HG03060 (cell line): Measurements from ENCODE around the gene LARGE1.
"Not testable (repeated sequence)": the region's sequence is repeated elsewhere in the genome, so short reads cannot be mapped to it uniquely, and the experiment has no call there.

ENCODE experiments used
- ATAC-seq: cut with Tn5 transposase; IDR thresholded peaks from one replicate; pipeline ENCODE4 v1.9.1; 2021; ENCODE audit warnings: low read depth, moderate number of reproducible peaks; ENCODE audit not compliant: unreplicated experiment

Gene LARGE1

GRCh38 chr22:33400891-33401290 is 519.4 kb downstream of the LARGE1 start:
- ATAC-seq: no peak

GRCh38 chr22:33400061-33400840 is 520.0 kb downstream of the LARGE1 start:
- no peak for ATAC-seq

- no peak for ATAC-seq
Measured at GRCh38 chr22:33397381-33397907, 522.8 kb downstream of the LARGE1 start.

DNA sequence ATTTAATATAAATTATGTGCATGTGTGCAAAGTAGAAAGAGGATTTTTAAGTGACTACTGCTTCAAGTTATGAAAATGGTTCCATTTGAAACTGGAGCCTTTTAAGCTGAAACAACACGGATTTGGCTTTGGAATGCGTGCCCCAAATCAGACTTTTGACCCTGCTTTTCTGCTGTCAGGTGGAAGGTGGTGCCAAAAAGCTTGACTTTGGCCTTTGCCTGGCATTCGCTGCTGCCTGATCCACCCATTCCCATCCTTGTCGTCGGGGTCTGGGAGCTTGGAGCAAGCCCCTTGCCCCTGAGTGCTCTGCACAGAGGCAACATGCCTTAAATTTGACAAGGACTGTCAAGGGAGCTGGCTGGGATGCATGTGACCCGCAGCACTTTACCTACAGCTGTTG is 526.8 kb downstream of the LARGE1 start:
- no peak for ATAC-seq

- ATAC-seq: no peak
Measured at GRCh38 chr22:33391298-33391697, 529.0 kb downstream of the LARGE1 start.

- no peak for ATAC-seq
Measured at GRCh38 chr22:33389936-33390335, 530.3 kb downstream of the LARGE1 start.

- ATAC-seq: no peak
Measured at GRCh38 chr22:33386270-33386669, 534.0 kb downstream of the LARGE1 start.

DNA sequence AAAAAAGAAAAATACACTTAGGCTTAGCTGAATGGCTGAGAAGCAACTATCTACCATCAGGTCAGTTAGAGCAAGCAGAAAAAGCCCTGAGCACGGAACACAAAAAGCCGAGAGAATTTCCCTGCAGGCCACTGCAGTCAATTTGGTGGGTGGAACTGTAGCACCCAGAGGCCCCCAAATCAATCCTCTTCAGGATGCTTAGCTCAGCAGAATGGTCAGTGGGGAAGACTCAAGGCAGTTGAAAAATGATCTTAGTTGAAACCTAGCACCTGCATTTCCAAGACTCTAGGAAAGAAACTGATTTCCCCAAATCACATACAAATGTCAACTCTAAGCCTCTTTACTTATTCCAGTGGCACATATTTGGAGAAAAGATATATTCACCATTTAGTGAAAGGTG is 534.7 kb downstream of the LARGE1 start:
- no peak for ATAC-seq

GRCh38 chr22:33382436-33382835 is 537.8 kb downstream of the LARGE1 start:
- ATAC-seq: no peak

- no peak for ATAC-seq
Measured at GRCh38 chr22:33381531-33382406, 538.5 kb downstream of the LARGE1 start.

DNA sequence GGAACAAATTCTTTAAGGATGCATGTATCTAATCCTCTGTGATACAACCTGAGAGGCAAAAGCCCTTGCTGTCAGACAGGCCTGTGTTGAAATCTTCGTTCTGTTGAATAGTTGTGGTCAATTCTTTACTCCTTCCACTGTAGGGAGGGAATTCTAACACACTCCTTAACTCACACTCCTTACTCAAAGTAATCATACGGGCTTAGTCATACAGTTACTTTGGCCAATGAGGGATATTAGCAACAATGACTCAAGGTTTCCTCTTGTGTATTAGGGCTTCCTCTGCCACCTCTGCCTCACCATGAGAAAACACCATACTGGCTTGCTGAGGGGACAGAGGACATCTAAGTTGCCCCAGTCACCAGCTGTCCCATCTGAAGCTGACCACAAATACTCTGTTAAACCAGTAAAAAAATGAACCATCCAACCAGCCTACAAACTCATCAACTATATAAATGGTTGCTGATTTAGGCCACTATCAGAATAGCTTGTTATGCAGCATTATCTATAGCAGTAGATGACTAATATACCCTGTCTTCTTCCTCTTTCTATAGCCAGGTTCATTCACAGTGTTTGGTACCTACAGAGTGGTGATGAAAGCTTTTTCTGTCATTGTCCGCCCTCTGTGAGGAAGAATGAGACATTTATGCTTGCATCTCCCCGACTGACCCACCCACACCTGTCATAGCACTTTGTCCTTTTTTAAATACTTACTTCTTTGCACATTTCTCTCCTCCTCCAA is 539.3 kb downstream of the LARGE1 start:
- ATAC-seq: no peak

- ATAC-seq: no peak
Measured at GRCh38 chr22:33379836-33380235, 540.4 kb downstream of the LARGE1 start.

- no peak for ATAC-seq
Measured at GRCh38 chr22:33372875-33373274, 547.4 kb downstream of the LARGE1 start.

DNA sequence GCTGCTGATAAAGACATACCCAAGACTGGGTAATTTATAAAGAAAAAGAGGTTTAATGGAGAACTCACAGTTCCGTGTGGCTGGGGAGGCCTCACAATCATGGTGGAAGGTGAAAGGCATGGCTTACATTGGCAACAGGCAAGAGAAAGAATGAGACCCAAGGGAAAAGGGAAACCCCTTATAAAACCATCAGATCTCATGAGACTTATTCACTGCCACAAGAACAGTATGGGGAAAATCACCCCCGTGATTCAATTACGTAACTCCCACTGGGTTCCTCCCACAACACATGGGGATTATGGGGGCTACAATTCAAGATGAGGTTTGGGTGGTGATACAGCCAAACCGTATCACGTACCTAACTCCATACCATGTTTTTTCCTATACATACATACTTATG is 557.0 kb downstream of the LARGE1 start:
- ATAC-seq: not testable (repeated sequence)

DNA sequence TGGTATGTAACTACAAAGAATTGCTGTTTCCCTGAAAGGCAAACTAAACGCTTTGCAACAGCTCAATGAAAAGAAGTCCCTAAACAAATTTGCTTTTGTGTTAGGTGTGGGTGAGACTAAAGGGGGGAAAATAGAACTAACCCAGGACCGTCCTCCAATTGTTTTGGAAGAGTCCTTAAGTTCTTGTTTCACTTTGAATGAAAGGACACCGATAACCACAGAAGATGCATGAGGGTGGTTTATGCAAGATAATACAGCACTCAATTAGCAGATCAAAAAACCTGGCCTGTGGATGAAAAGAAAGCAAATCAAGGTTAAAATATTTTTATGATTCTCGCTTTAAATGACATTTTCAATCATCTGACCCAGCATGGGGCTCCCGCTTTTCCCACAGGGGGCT is 557.6 kb downstream of the LARGE1 start:
- ATAC-seq: no peak

GRCh38 chr22:33361581-33361980 is 558.7 kb downstream of the LARGE1 start:
- no peak for ATAC-seq

DNA sequence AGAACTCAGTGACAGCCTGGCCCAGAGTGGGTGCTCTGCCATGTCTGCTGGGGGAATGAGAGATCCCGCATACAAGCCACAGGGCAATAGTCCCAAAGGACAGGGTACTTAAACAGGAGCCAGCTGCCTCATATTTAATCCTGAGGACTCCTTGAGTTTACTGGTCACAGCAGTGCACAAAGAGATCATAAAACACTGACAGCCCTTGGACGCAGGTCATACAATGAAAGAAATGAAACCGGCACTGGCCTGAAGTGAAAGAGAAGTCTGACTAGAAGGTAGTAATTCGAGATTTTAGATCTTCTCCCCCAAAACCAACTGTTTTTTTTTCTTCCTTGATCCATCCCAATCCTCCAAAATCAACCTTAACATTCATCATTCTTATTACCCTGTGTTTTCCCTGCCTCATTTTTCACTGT is 562.3 kb downstream of the LARGE1 start:
- no peak for ATAC-seq

DNA sequence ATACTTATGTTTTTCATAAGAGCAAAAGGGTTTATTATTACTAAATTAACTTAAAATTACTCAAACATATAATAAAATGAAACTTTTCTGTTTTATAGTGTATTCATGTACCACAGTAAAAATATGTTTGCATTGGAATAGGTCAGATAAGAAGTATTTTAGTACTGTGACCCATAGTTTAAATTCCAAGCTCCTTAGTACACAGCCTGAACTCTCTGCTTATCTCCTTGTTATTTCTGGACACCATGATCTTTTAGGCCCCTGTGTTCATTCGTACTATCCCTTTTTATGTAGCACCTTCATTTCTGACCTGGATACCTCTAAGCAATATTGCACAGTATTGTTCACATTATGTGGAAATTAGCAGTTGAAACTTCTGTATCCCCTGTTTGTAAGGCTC is 565.3 kb downstream of the LARGE1 start:
- ATAC-seq: no peak

DNA sequence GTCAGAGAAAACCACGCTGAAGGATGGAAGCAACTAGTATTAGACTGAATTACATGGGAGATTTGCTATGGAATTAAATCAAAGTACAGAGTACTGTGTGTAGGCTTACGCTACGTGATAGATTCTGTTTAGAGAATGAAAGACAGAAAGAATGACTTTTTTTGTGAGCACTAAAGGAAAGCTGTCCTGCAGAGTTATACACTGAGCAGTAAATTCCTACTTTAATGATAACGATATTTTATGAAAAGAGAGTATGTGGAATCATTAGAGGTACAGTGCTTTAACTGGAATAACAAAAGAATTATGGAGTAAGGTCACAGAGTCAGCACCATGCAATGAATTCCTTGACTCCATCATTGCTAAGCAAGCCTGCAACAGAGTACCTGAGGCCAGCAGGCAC is 566.8 kb downstream of the LARGE1 start:
- ATAC-seq: no peak

DNA sequence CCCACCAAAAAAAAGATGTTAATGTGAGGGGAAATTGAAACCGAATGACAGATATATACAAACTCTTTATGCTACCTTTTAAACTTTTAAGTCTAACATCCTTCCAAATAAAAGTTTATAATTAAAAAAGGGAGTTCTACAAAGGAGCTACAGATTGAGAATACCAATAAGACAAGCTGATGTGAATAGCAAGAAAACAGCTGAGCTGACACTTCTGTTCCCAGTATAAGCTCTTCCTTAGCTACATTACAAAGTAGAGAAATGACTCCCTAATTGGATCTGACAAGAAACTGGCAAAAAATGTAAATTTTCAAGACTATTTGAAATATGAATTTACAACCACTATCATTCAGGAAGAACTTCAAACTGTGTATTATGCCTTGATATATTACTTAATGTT is 567.5 kb downstream of the LARGE1 start:
- ATAC-seq: no peak

DNA sequence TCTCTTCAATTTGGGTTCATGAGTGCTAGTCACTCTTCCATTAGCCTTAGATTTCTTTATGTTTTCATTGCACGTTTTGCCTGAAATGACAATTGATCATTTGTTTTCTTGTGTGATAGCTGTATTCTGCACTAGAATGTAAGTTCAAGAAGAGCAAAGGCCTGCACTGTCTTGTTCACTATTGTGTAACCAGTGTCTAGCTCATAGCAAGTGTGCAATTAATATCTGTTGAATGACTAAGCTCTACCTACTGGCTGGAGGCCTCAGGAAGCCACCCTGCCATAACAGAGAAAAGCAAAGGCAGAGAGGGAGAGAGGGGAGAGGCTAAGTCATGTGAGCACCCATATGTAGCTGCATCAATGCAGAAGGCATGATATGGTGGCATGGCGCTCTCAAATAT is 569.3 kb downstream of the LARGE1 start:
- ATAC-seq: no peak
